SU-DHL-6 (cell line): Measurements from ENCODE around the gene TMEM120B.

Experiments
- EZH2phosphoT487 ChIP-seq: fragments of 200-600 bp; sonication (generic), shearing (Covaris generic); conservative IDR thresholded peaks from 2 replicates; pipeline ENCODE4 v1.6.1; 2018; ENCODE audit warnings: mild to moderate bottlenecking, antibody characterized with exemption, low read length, moderate library complexity, mixed read lengths
- TF ChIP-seq, protein P1 (sequence below): fragments of 200-600 bp; sonication (generic); IDR thresholded peaks from one replicate; pipeline ENCODE4 v1.5.1; 2017; ENCODE audit warnings: antibody characterized with exemption, mild to moderate bottlenecking, low read length, moderate library complexity; ENCODE audit not compliant: insufficient read depth, poor library complexity, severe bottlenecking

DNA sequence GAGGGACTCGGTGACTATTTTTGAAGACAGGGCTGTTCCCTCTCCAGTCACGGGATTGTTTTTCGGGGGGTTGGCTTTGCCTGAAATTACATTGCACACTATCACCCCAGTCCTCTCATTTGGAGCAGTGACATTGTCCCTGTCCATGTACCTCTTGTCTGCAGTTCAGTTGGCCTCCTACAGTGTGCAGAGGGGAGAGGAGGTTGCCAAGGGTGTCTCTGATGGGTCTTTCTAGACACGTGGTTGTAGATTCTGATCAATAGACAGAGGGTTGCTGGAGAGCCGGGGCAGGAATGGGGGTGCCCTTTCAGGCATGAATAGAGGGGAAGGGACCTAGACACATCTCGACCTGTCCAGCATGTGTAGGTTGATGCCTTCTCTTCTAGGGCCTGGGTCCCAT lies 1.2 kb downstream of the TMEM120B start:
- TF ChIP-seq, protein P1, sequence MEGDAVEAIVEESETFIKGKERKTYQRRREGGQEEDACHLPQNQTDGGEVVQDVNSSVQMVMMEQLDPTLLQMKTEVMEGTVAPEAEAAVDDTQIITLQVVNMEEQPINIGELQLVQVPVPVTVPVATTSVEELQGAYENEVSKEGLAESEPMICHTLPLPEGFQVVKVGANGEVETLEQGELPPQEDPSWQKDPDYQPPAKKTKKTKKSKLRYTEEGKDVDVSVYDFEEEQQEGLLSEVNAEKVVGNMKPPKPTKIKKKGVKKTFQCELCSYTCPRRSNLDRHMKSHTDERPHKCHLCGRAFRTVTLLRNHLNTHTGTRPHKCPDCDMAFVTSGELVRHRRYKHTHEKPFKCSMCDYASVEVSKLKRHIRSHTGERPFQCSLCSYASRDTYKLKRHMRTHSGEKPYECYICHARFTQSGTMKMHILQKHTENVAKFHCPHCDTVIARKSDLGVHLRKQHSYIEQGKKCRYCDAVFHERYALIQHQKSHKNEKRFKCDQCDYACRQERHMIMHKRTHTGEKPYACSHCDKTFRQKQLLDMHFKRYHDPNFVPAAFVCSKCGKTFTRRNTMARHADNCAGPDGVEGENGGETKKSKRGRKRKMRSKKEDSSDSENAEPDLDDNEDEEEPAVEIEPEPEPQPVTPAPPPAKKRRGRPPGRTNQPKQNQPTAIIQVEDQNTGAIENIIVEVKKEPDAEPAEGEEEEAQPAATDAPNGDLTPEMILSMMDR: no peak
- no peak for TF ChIP-seq EZH2phosphoT487
